HG02571 (cell line): ENCODE results near the gene PRRG1.
"Not testable (repeated sequence)": the region's sequence is repeated elsewhere in the genome, so short reads cannot be mapped to it uniquely, and the experiment has no call there.

ENCODE experiments used
- ATAC-seq: cut with Tn5 transposase; IDR thresholded peaks from one replicate; pipeline ENCODE4 v1.9.1; 2021; ENCODE audit warnings: mild to moderate bottlenecking, moderate library complexity; ENCODE audit not compliant: unreplicated experiment

Gene PRRG1

GRCh38 chrX:37371578-37371991 is 22.4 kb downstream of the PRRG1 start:
- ATAC-seq, result no peak

- ATAC-seq, result no peak
Measured at GRCh38 chrX:37378404-37378803, 29.2 kb downstream of the PRRG1 start.

GRCh38 chrX:37378830-37379229 is 29.7 kb downstream of the PRRG1 start:
- no peak for ATAC-seq

DNA sequence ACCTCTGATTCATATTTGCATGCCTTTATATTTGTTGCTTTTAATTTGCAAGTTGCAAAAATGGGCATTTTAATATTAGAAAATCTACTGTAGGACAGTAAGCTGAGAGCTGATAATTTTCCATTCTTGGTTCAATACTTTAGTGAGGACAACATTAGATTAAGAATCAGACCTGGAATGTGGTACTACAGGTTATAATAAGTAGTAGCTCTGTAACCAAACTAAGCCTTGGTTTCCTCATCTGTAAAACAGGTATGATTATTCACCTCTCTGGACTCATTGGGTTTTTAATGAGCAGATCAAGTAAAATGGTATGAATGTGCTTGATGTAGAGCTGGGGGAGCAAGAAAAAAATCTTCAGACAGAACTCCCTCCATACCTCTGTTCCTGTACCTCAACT is 31.1 kb downstream of the PRRG1 start:
- no peak for ATAC-seq

- ATAC-seq, result no peak
Measured at GRCh38 chrX:37380924-37381323, 31.8 kb downstream of the PRRG1 start.

DNA sequence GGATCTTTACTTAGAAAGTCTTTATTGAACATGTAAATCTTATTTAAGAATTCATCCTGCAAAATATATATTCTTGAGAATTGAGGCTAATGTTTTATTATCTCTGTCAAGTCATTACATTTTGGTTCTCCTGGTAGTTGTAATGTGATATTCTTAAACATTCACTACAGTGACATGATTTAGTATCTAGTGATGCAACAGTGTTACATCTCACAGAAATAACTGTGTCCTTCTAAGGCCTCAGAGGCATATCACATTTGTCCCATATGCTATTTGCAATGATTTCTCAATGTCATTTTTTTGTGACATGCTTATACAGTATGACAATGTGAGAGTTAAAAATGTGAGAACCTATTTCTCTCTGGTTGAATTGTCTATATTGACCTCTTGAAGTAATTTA is 34.1 kb downstream of the PRRG1 start:
- no peak for ATAC-seq

GRCh38 chrX:37388413-37388812 is 39.2 kb downstream of the PRRG1 start:
- ATAC-seq, result no peak

GRCh38 chrX:37405956-37406355 is 56.8 kb downstream of the PRRG1 start:
- ATAC-seq, result no peak

DNA sequence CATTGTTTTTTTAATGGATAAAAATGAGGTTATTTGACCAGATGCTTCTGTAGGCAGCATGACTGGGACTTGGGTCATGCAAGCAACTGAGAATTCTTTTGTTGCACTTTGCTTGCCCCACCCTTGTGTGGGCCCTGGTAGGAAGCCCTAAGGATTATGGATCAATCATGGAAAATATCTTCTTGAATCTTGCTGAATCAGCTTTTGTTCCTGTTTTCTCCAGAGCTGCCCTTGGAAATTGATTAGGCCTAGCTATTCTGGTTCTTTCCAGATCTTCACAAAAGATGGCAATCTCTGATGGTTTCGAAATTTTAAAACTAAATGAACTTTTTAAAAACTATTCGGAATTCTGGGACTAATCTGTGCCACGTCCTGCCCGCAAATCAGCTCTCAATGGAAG is 58.6 kb downstream of the PRRG1 start:
- ATAC-seq, result no peak

DNA sequence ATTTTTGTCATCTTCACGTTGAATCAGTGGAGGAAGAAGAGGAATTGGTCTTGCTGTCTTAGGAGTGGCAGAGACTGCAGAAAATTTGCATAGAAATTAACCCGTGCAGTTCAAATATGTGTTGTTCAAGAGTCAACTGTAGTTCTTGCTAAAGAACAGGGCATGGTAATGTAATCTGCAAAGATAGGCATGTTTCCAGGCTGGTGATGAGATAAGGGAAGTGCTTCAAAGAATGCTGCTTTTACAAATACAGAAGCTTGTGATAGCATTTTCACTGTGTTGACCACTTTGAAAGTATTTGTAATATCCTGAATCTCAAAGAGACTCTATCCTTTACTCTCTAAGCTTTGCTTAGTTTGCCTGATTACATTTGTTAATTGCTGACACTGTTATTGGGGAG is 60.1 kb downstream of the PRRG1 start:
- no peak for ATAC-seq

DNA sequence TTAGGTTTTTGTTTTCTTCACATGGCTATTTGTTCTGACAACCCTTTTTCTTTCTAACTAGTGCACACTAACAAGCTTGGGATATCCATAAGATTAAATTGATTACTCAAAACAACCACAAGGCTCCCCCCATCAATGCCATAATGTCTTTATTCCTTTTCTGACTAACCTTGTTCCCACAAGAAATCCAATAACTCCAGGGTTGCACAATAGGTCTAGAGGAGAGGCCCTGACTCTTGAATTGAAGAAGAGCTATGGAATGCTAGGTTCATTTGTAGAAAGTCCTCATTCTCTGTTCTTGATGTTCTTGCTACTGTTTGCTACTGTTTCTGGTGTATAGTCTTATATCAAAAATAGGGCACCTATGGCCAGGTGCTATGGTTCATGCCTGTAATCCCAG is 71.0 kb downstream of the PRRG1 start:
- ATAC-seq, result no peak

GRCh38 chrX:37420756-37421155 is 71.6 kb downstream of the PRRG1 start:
- ATAC-seq, result no peak

DNA sequence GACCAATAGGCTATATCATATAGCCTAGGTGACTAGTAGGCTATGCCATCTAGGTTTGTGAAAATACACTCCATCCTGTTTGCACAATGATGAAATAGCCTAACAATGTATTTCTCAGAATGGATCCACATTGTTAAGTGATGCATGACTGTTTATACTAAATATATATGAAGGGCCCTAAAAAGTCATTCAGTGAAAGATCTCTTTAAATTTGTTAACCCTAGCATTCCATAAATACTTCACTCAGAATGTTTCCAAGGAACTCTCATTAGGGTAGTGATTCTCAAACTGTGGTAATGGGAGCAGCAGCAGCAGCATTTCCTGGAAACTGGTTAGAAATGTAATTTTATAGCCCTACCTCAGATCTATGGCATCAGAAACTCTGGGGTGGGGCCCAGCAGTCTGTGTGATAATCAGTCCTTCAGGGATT is 74.9 kb downstream of the PRRG1 start:
- no peak for ATAC-seq

DNA sequence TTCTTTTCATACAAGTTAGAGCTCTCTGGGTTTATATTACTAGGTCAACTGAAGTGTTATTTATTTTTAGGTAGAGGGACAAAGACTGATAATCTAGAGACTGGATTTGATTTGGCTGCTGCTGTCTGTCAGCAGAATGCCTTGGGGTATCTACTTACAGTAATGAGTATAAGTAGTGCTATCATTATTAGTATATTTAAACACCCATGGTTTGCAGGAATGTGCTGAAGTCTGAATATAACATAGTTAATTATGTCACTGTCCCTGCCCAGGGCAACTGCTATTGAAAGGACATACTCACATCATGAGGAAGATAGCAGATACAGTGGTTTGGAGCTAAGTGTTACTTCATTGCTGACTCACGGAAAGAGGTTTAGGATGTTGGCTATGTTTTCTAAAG is 76.2 kb downstream of the PRRG1 start:
- no peak for ATAC-seq

GRCh38 chrX:37428962-37429361 is 79.8 kb downstream of the PRRG1 start:
- not testable (repeated sequence) for ATAC-seq

GRCh38 chrX:37434362-37434761 is 85.2 kb downstream of the PRRG1 start:
- no peak for ATAC-seq

DNA sequence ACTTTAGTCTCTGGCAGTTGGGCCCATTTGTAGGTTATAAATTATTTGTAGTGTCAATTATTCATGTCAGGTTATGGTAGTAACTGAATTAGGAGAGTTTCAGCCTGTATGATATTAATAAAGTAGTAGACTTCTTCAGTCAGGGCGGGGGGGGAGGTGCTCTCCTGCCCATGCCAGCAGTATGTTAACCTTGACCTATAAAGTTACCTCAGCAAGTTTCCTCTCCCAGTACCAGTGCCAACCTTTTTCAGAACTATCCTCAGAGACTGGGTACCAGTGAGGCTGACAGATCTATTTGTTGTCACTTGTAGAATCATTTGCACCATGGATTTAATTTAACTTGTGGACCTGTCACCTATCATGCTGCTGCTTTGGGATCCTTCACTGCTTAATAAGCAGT is 88.0 kb downstream of the PRRG1 start:
- ATAC-seq, result no peak

GRCh38 chrX:37441377-37441776 is 92.2 kb downstream of the PRRG1 start:
- no peak for ATAC-seq

DNA sequence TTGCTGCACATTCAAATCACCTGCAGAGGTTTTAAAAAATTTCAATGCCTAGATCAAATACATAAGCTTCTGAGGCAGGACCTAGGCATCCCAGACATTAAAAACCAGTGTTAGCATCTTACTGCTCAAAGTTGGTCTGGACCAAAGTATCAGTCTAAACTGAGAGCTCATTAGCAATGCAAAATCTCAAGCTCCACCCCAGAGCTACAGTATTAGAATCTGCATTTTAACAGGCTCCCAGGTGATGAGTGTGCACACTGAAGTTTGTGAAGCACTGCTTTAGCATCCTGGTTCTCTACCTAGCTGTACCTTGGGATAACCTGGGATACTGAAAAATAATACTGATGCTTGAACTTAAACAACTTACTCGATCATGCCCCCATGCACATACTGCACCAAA is 96.0 kb downstream of the PRRG1 start:
- no peak for ATAC-seq

DNA sequence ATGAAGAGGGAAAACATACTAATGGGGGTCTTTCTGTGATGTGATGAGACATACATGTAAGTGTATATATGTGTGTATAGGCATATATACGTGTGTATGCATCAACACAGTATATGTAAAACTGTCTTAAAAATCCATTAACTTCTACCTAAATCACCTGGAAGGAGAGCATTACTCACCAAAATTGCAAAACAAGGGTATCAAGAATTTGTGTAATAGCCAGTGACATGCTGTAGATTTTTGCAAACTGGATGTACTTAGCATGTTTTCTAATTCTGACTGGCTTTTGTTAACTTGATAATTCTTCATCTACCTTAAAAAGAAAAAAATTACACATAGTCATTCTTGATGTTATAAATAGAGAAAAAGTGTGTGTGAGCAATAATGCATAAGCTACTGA is 104.7 kb downstream of the PRRG1 start:
- no peak for ATAC-seq

DNA sequence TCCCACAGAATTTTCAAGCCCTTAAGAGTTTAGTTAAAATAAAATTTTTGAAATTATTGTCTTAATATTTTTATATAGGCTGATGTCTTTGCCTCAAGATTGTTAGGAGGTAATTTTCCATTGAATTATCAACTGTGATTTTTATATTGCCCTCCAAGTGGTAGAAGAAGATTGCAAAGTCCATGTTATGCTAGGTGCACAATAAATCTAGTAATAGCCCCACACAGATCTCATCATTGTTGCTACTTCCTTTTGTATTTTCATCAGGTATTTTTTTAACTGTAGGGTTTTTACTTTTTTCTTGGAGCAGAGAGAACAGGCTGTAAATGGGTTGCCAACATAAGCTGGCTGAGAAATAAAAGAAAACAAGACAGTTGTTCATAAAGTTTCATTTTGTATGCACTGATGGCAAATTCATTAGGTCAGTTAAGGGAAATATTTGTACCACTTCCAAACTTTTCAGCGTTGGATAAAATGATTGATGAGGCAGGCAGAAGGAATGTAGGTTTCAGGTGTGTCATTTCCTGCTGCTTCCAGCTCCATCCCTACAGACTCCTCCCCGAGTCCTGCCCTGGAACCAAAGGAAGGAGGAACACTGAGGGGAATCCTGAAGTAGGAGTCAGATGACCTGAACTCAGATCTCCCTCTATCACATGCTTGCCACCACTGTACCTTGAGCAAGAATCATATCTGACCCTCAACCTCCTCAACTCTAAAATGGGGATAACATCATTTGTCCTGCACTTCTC is 105.5 kb downstream of the PRRG1 start:
- no peak for ATAC-seq

DNA sequence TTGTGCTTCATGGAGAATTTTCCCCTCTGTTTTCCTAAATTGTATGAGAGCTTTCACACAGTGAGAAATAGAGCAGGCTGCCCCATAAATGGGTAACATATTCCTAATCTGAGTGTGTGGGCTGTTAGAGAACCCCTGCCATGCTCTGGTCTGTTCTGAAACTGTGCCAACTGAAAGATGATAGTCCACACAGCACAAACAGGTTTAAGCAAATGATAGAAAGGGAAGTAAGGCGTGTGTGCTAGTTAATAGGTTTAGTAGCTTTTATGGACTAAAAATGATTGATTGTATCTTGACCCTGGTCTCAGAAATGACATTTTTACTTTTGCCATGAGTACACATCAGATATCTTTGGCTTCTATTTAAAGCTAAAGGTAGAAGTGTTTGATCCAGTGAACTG is 106.2 kb downstream of the PRRG1 start:
- ATAC-seq, result no peak

GRCh38 chrX:37460285-37460684 is 111.1 kb downstream of the PRRG1 start:
- not testable (repeated sequence) for ATAC-seq
